ENCODE measurements around the gene ACYP1. TPM values are rescaled to one million over a fixed set of nuclear protein-coding genes. Genes with fewer than 3 reads are reported as not detected.
"Not testable (repeated sequence)": the region's sequence is repeated elsewhere in the genome, so short reads cannot be mapped to it uniquely, and the experiment has no call there.

Gene ACYP1
- total and polyA plus RNA-seq, 2 of the 13 experiments (the other 11 are each of a cell fraction or from before 2014, with no cell fraction given), result 9.7 to 22.4 TPM

DNA sequence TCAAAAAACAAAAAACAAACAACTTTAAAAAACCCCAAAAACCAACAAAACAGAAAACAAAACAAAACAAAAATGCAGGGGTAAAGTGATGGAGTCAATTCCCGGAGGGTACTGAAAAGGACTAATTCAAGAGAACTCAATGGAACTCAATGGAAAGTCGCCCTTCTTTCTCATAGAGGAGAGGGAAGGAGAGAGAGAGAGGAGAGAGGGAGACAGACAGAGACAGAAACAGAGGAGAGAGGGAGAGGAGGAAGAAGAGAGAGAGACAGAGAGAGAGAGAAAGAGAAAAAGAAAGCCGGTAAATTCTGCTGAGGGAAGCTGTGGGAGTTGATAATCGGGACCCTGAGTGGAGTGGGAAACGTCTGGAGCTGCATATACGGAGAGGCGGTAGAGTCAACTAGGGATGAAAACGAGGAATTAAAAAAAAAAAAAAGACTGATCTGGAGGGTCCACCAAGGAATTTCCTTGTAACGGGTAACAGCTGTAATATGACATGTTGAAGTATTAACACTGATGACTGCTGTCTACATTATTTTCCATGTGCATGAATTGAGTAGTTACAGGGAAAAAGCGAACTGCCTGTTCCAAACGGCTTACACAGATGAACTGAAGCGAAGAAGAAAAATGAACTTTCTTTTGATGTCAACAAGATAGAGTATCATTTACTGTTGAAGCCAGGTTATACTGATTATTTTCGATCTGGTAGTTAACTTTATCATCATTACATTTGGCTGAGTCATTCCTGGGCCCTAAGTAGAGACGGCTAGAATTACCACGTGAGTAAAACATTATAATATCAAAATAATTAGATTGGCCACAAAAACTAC, 4.7 kb upstream of the ACYP1 start:
- in situ Hi-C loops (cut with HindIII; ENCODE audit: extremely low pct_ligation_motif_present, low pct_unique_long_range_greater_than_20kb), result no loop called here
- ATAC-seq (no peak), DNase-seq (ENCODE audit: low spot score) (no peak), FAIRE-seq (peak; percentile 53)
- POLR2A ChIA-PET, result interaction anchor here (0.6 to 2.3 kb wide), 9 partner anchors 15 to 225 kb away, joined by 3 to 14 read pairs (median 5); partner anchors contain the start of genes MLH3 and PGF
- H3K27me3 ChIP-seq (ENCODE audit: control insufficient read depth in 1 of 2, insufficient read depth in 2 of 2, low read length in 2 of 2), result no peaks in the 10 kb centered on the region; a peak in 1 of 5 replicates
- no peaks in the 10 kb centered on the region for H4K20me1 ChIP-seq (ENCODE audit: insufficient read depth, low read length)
- 2% methylated on average over 15 of the region's 15 CpGs for WGBS (ENCODE audit: low lambda C conversion rate)
- H3K4me2 ChIP-seq (ENCODE audit: low read depth, low read length), result peak overlapping the region; percentile 98
- H3K27ac ChIP-seq (ENCODE audit: extremely low read length, insufficient read depth, low read length), result peak overlapping the region; percentile 95
- H3K36me3 ChIP-seq (replicated peaks in 1 of 2; ENCODE audit: control insufficient read depth in 1 of 2, insufficient read depth in 2 of 2, low read length in 2 of 2), result no peaks in the 10 kb centered on the region
- H2AFZ ChIP-seq (ENCODE audit: low read length), result no peak overlapping the region
- TF ChIP-seq, protein P1, sequence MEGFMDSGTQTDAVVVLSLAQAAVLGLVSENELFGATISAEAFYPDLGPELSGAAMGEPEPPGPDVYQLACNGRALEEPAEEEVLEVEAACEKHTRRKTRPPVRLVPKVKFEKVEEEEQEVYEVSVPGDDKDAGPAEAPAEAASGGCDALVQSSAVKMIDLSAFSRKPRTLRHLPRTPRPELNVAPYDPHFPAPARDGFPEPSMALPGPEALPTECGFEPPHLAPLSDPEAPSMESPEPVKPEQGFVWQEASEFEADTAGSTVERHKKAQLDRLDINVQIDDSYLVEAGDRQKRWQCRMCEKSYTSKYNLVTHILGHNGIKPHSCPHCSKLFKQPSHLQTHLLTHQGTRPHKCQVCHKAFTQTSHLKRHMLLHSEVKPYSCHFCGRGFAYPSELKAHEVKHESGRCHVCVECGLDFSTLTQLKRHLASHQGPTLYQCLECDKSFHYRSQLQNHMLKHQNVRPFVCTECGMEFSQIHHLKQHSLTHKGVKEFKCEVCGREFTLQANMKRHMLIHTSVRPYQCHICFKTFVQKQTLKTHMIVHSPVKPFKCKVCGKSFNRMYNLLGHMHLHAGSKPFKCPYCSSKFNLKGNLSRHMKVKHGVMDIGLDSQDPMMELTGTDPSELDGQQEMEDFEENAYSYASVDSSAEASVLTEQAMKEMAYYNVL (CRISPR knock-in tag; IDR thresholded peaks at IDR 0.05; ENCODE audit: borderline replicate concordance), result peak; percentile 20; the same call in 1 of the 2 replicates
- TF ChIP-seq ZNF644 (CRISPR knock-in tag; IDR thresholded peaks at IDR 0.05; ENCODE audit: low read depth), result no peak
- H3K4me1 ChIP-seq (ENCODE audit: insufficient read depth, low read length), result peaks cover 47% of the 10 kb centered on the region
- H3K9ac ChIP-seq (ENCODE audit: insufficient read depth, low read depth, low read length), result peak overlapping the region; percentile 89
- H3K4me3 ChIP-seq (replicated peaks in 1 of 3; ENCODE audit: insufficient read depth in 1 of 3, low read depth in 2 of 3, low read length in 3 of 3), result peak overlapping the region; percentile 67 to 80 (median 68)
- H3K9me3 ChIP-seq (ENCODE audit: low read length), result no peaks in the 10 kb centered on the region
- H3K79me2 ChIP-seq (ENCODE audit: insufficient read depth, low read length), result peaks cover 17% of the 10 kb centered on the region
- intact Hi-C loops (cut with micrococcal nuclease; ENCODE audit: unreplicated experiment), result loop anchor here (10.0 kb wide), 1 partner anchor 64 kb away; the partner anchor contains the start of gene EIF2B2
- CTCF ChIA-PET (ENCODE audit: low intra/inter-chr PET ratio, low total read pairs), result no interaction called here
- BruUV-seq (replicated peaks), result TSS peak; percentile 88

DNA sequence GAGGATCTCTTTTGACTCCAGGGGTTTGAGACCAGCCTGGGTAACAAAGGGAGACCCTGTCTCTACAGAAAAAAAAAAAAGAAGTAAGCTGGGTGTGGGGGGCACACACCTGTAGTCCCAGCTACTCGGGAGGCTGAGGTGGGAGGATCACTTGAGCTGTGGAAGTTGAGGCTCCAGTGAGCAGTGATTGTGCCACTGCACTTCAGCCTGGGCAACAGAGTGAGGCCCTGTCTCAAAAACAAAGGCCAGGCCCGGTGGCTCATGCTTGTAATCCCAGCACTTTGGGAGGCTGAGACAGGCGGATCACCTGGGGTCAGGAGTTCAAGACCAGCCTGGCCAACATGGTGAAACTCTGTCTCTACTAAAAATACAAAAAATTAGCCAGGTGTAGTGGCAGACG, 3.9 kb upstream of the ACYP1 start:
- TF ChIP-seq ZMYM3 (CRISPR knock-in tag; IDR thresholded peaks at IDR 0.05) (0 out of 2 replicates have a peak, but pooled peaks have one; percentile 36), ZNF121 (CRISPR knock-in tag; IDR thresholded peaks at IDR 0.05) (peak; percentile 59)
- TF ChIP-seq, protein P2, sequence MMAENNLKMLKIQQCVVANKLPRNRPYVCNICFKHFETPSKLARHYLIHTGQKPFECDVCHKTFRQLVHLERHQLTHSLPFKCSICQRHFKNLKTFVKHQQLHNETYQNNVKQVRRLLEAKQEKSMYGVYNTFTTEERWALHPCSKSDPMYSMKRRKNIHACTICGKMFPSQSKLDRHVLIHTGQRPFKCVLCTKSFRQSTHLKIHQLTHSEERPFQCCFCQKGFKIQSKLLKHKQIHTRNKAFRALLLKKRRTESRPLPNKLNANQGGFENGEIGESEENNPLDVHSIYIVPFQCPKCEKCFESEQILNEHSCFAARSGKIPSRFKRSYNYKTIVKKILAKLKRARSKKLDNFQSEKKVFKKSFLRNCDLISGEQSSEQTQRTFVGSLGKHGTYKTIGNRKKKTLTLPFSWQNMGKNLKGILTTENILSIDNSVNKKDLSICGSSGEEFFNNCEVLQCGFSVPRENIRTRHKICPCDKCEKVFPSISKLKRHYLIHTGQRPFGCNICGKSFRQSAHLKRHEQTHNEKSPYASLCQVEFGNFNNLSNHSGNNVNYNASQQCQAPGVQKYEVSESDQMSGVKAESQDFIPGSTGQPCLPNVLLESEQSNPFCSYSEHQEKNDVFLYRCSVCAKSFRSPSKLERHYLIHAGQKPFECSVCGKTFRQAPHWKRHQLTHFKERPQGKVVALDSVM (CRISPR knock-in tag; IDR thresholded peaks at IDR 0.05), result peak; percentile 74; the same call in 1 of the 2 replicates
- H3K27ac ChIP-seq (ENCODE audit: extremely low read length, insufficient read depth, low read length); CTCF ChIA-PET (ENCODE audit: low intra/inter-chr PET ratio, low total read pairs); H2AFZ ChIP-seq (ENCODE audit: low read length); H3K36me3 ChIP-seq (replicated peaks in 1 of 2; ENCODE audit: control insufficient read depth in 1 of 2, insufficient read depth in 2 of 2, low read length in 2 of 2); ATAC-seq; FAIRE-seq; BruUV-seq (replicated peaks); DNase-seq (ENCODE audit: low spot score); in situ Hi-C loops (cut with HindIII; ENCODE audit: extremely low pct_ligation_motif_present, low pct_unique_long_range_greater_than_20kb); H3K27me3 ChIP-seq (ENCODE audit: control insufficient read depth in 1 of 2, insufficient read depth in 2 of 2, low read length in 2 of 2); H4K20me1 ChIP-seq (ENCODE audit: insufficient read depth, low read length); H3K9me3 ChIP-seq (ENCODE audit: low read length): not testable (repeated sequence)
- Histone ChIP-seq H3K9ac (ENCODE audit: insufficient read depth, low read depth, low read length) (peak overlapping the region; percentile 89; the same call in 1 of the 2 replicates), H3K4me1 (ENCODE audit: insufficient read depth, low read length) (peaks cover 53% of the 10 kb centered on the region), H3K4me2 (ENCODE audit: low read depth, low read length) (peak overlapping the region; percentile 98), H3K4me3 (replicated peaks in 1 of 3; ENCODE audit: insufficient read depth in 1 of 3, low read depth in 2 of 3, low read length in 3 of 3) (peak overlapping the region in 2 of 3 experiments; percentile 68 to 80; a peak in 4 of 6 replicates), H3K79me2 (ENCODE audit: insufficient read depth, low read length) (peaks cover 24% of the 10 kb centered on the region)
- 42% methylated on average over 4 of the region's 4 CpGs for WGBS (ENCODE audit: low lambda C conversion rate)
- POLR2A ChIA-PET, result interaction anchor here (1.0 to 2.3 kb wide), 3 partner anchors 17 to 188 kb away, joined by 3 to 13 read pairs (median 5); partner anchors contain the start of gene MLH3
- intact Hi-C loops (cut with micrococcal nuclease; ENCODE audit: unreplicated experiment), result loop anchor here (10.0 kb wide), 1 partner anchor 63 kb away; the partner anchor contains the start of gene EIF2B2

All from HepG2 (cell line).